ENCODE data around the gene CCDC97.

Gene CCDC97

GRCh38 chr19:41309180-41310032 lies 566 bp upstream of the CCDC97 start:
- DNase-seq (ENCODE audit: low read depth), result no peak
- peak overlapping the region; percentile 89 for H3K4me3 ChIP-seq (ENCODE audit: low read depth, low read length)
- no peak for TF ChIP-seq CTCF (IDR thresholded peaks at IDR 0.05; ENCODE audit: low read depth, low read length, missing control alignments)
- in situ Hi-C loops (cut with HindIII; ENCODE audit: low sequenced_read_pairs), result no loop called here

GRCh38 chr19:41311072-41311471 lies 1.1 kb downstream of the CCDC97 start:
- in situ Hi-C loops (cut with HindIII; ENCODE audit: low sequenced_read_pairs), result no loop called here
- no peak for TF ChIP-seq CTCF (IDR thresholded peaks at IDR 0.05; ENCODE audit: low read depth, low read length, missing control alignments)
- peak overlapping the region; percentile 89 for H3K4me3 ChIP-seq (ENCODE audit: low read depth, low read length)
- DNase-seq (ENCODE audit: low read depth), result no peak

- peak overlapping the region; percentile 89 for H3K4me3 ChIP-seq (ENCODE audit: low read depth, low read length)
- TF ChIP-seq CTCF (IDR thresholded peaks at IDR 0.05; ENCODE audit: low read depth, low read length, missing control alignments), result no peak
- in situ Hi-C loops (cut with HindIII; ENCODE audit: low sequenced_read_pairs), result no loop called here
- no peak for DNase-seq (ENCODE audit: low read depth)
Observed at GRCh38 chr19:41311613-41312012, 1.6 kb downstream of the CCDC97 start.

- in situ Hi-C loops (cut with HindIII; ENCODE audit: low sequenced_read_pairs), result no loop called here
- TF ChIP-seq CTCF (IDR thresholded peaks at IDR 0.05; ENCODE audit: low read depth, low read length, missing control alignments), result no peak
- no peak for DNase-seq (ENCODE audit: low read depth)
- no peak overlapping the region for H3K4me3 ChIP-seq (ENCODE audit: low read depth, low read length)
Observed at GRCh38 chr19:41316306-41316920, 6.4 kb downstream of the CCDC97 start.

- no peak for TF ChIP-seq CTCF (IDR thresholded peaks at IDR 0.05; ENCODE audit: low read depth, low read length, missing control alignments)
- in situ Hi-C loops (cut with HindIII; ENCODE audit: low sequenced_read_pairs), result no loop called here
- H3K4me3 ChIP-seq (ENCODE audit: low read depth, low read length), result no peak overlapping the region
- no peak for DNase-seq (ENCODE audit: low read depth)
Observed at GRCh38 chr19:41318696-41319499, 8.9 kb downstream of the CCDC97 start.

GRCh38 chr19:41319500-41320184 lies 9.7 kb downstream of the CCDC97 start:
- TF ChIP-seq CTCF (IDR thresholded peaks at IDR 0.05; ENCODE audit: low read depth, low read length, missing control alignments), result no peak
- in situ Hi-C loops (cut with HindIII; ENCODE audit: low sequenced_read_pairs), result no loop called here

More at GRCh38 chr19:41319500-41320184, 9.7 kb downstream of the CCDC97 start:
- no peak for DNase-seq (ENCODE audit: low read depth)
- H3K4me3 ChIP-seq (ENCODE audit: low read depth, low read length), result no peak overlapping the region

All from astrocyte of the cerebellum (primary cell).